Measurements from ENCODE around the gene ARMC5. TPM values are rescaled to one million over a fixed set of nuclear protein-coding genes. Genes with fewer than 3 reads are reported as not detected.

The ARMC5 gene
- total RNA-seq, 1 donor from 2014 or later: 11.5 TPM

DNA sequence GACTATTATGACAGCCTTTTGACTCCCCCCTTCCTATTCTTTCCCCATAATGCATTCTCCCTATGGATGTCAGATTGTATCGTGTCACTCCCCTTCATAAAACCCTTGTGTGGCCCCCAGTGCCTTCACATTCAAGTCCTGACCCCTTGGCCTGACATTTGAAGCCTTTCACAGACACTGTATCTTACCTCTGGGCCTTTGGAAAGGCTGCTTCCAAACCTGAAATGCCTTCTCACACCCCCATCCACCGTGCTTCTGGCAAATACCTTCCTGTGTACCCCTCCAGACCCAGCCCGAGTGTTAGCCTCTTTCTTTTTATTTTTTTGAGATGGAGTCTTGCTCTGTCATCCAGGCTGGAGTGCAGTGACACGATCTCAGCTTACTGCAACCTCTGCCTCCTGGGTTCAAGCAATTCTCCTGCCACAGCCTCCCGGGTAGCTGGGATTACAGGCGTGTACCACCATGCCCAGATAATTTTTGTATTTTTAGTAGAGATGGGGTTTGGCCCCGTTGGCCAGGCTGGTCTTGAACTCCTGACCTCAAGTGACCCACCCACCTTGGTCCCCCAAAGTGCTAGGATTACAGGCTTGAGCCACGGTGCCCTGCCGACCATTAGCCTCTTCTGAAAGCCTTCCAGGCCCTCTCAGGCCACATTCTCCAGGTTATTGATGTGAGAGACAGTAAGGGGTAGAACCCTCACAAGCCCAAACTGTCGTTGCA is 2.1 kb downstream of the ARMC5 start:
- Histone ChIP-seq H3K4me1 (ENCODE audit: insufficient read depth, low read length) (peaks cover 27% of the 10 kb centered on the region), H3K27ac (ENCODE audit: low read depth, low read length) (no peak overlapping the region), H3K9me3 (ENCODE audit: insufficient read depth, low read depth, low read length) (no peaks in the 10 kb centered on the region), H2AFZ (ENCODE audit: low read depth, low read length) (no peak overlapping the region), H3K4me3 (ENCODE audit: insufficient read depth, low read depth, low read length) (no peak overlapping the region), H4K20me1 (ENCODE audit: insufficient read depth, low read length) (peaks cover 22% of the 10 kb centered on the region), H3K4me2 (ENCODE audit: low read length) (no peak overlapping the region), H3K79me2 (ENCODE audit: insufficient read depth, low read length) (peaks cover 40% of the 10 kb centered on the region), H3K36me3 (ENCODE audit: insufficient read depth, low read length) (peaks cover 2% of the 10 kb centered on the region), H3K27me3 (ENCODE audit: insufficient read depth, low read length) (no peaks in the 10 kb centered on the region), H3K9ac (ENCODE audit: low read length) (no peak overlapping the region)
- H3K27me3 Mint-ChIP-seq (ENCODE audit: low read depth, unreplicated experiment): no peaks in the 10 kb centered on the region
- H3K4me3 Mint-ChIP-seq (ENCODE audit: unreplicated experiment): peak overlapping the region; percentile 65
- H3K4me1 Mint-ChIP-seq (ENCODE audit: low read depth, unreplicated experiment): peaks cover 13% of the 10 kb centered on the region
- DNase-seq (ENCODE audit: low read depth): no peak
- H3K36me3 Mint-ChIP-seq (ENCODE audit: low read depth, unreplicated experiment): peaks cover 6% of the 10 kb centered on the region
- H3K27ac Mint-ChIP-seq (ENCODE audit: unreplicated experiment): peak overlapping the region; percentile 29
- H3K9me3 Mint-ChIP-seq (ENCODE audit: unreplicated experiment): peaks cover 3% of the 10 kb centered on the region
- no peak for FAIRE-seq
- TF ChIP-seq, protein P1, sequence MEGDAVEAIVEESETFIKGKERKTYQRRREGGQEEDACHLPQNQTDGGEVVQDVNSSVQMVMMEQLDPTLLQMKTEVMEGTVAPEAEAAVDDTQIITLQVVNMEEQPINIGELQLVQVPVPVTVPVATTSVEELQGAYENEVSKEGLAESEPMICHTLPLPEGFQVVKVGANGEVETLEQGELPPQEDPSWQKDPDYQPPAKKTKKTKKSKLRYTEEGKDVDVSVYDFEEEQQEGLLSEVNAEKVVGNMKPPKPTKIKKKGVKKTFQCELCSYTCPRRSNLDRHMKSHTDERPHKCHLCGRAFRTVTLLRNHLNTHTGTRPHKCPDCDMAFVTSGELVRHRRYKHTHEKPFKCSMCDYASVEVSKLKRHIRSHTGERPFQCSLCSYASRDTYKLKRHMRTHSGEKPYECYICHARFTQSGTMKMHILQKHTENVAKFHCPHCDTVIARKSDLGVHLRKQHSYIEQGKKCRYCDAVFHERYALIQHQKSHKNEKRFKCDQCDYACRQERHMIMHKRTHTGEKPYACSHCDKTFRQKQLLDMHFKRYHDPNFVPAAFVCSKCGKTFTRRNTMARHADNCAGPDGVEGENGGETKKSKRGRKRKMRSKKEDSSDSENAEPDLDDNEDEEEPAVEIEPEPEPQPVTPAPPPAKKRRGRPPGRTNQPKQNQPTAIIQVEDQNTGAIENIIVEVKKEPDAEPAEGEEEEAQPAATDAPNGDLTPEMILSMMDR (IDR thresholded peaks at IDR 0.05; ENCODE audit: insufficient read depth, low read depth, low read length): no peak
- no peak for TF ChIP-seq EZH2 (IDR thresholded peaks at IDR 0.05; ENCODE audit: insufficient read depth, low read length)

DNA sequence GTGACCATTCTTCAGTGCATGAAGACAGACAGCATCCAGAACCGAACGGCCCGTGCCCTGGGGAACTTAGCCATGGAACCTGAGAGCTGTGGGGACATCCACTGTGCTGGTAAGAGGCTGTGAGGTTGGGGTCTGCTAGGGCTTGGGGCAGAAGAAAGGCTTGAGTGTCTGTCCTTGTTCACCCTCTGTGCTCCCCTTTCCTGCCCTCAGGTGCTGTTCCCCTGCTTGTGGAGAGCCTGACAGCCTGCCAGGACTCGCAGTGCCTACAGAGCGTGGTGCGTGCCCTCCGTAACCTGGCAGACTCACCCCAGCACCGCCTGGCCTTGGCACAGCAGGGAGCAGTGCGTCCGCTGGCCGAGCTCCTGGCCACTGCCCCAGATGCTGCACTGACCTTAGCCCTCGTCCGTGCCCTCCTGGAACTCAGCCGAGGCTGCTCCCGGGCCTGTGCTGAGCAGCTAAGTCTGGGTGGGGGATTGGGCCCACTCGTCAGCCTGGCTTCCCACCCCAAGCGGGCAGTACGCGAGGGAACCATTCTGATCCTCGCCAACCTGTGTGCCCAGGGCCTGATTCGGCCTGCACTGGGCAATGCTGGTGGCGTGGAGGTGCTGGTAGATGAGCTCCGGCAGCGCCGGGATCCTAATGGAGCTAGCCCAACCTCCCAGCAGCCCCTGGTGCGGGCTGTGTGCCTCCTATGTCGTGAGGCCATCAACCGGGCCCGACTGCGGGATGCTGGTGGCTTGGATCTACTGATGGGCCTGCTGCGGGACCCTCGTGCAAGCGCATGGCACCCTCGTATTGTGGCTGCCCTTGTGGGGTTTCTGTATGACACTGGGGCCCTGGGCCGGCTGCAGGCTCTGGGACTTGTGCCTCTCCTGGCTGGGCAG is 2.9 kb downstream of the ARMC5 start:
- Histone ChIP-seq H3K36me3 (ENCODE audit: insufficient read depth, low read length) (peaks cover 4% of the 10 kb centered on the region), H3K9ac (ENCODE audit: low read length) (no peak overlapping the region), H3K4me1 (ENCODE audit: insufficient read depth, low read length) (peaks cover 21% of the 10 kb centered on the region), H3K27me3 (ENCODE audit: insufficient read depth, low read length) (no peaks in the 10 kb centered on the region), H3K4me2 (ENCODE audit: low read length) (no peak overlapping the region), H3K4me3 (ENCODE audit: insufficient read depth, low read depth, low read length) (no peak overlapping the region), H3K79me2 (ENCODE audit: insufficient read depth, low read length) (peaks cover 32% of the 10 kb centered on the region), H3K9me3 (ENCODE audit: insufficient read depth, low read depth, low read length) (no peaks in the 10 kb centered on the region), H2AFZ (ENCODE audit: low read depth, low read length) (no peak overlapping the region), H4K20me1 (ENCODE audit: insufficient read depth, low read length) (peaks cover 13% of the 10 kb centered on the region), H3K27ac (ENCODE audit: low read depth, low read length) (no peak overlapping the region)
- no peak overlapping the region for H3K27ac Mint-ChIP-seq (ENCODE audit: unreplicated experiment)
- no peak for TF ChIP-seq EZH2 (IDR thresholded peaks at IDR 0.05; ENCODE audit: insufficient read depth, low read length)
- TF ChIP-seq, protein P1 (IDR thresholded peaks at IDR 0.05; ENCODE audit: insufficient read depth, low read depth, low read length): no peak
- DNase-seq (ENCODE audit: low read depth): no peak
- peaks cover 10% of the 10 kb centered on the region for H3K36me3 Mint-ChIP-seq (ENCODE audit: low read depth, unreplicated experiment)
- H3K4me3 Mint-ChIP-seq (ENCODE audit: unreplicated experiment): no peak overlapping the region
- peaks cover 7% of the 10 kb centered on the region for H3K4me1 Mint-ChIP-seq (ENCODE audit: low read depth, unreplicated experiment)
- H3K9me3 Mint-ChIP-seq (ENCODE audit: unreplicated experiment): peaks cover 3% of the 10 kb centered on the region
- no peaks in the 10 kb centered on the region for H3K27me3 Mint-ChIP-seq (ENCODE audit: low read depth, unreplicated experiment)
- FAIRE-seq: no peak
